Keratinocyte (primary cell): ENCODE results near the gene NEU2. TPM values are rescaled to one million over a fixed set of nuclear protein-coding genes. Genes with fewer than 3 reads are reported as not detected.

ENCODE experiments used
- DNase-seq: peaks from one replicate; pipeline ENCODE4 v3.0.0-alpha.2; 2011; ENCODE audit warnings: low read depth, missing footprints, low spot score
- FAIRE-seq: peaks from 2 replicates; lab custom pipeline; 2011; peaks lifted over from hg19 to GRCh38; lab: Jason Lieb, UNC
- H2AFZ ChIP-seq: 2 replicates; pipeline ENCODE4 v1.6.0; 2012; ENCODE audit warnings: low read length, control low read depth, inconsistent platforms; ENCODE audit not compliant: control insufficient read depth
- H3K27ac ChIP-seq: 2 replicates; pipeline ENCODE4 v1.5.1; 2011; ENCODE audit warnings: low read length; ENCODE audit not compliant: control insufficient read depth, insufficient read depth
- H3K27me3 ChIP-seq: 3 replicates; pipeline ENCODE4 v1.6.0; 2011; ENCODE audit warnings: low read length; ENCODE audit not compliant: control insufficient read depth, insufficient read depth; ENCODE audit errors: extremely low read depth
- H3K36me3 ChIP-seq, 2 experiments: 2 replicates in 1 of 2; 3 replicates in 1 of 2; pipeline ENCODE4 v1.5.1; 2011; ENCODE audit warnings: low read length in 2 of 2, mild to moderate bottlenecking in 1 of 2; ENCODE audit not compliant: control insufficient read depth in 2 of 2, insufficient read depth in 2 of 2; ENCODE audit errors: extremely low read depth in 1 of 2
- H3K4me1 ChIP-seq: 3 replicates; pipeline ENCODE4 v1.5.1; 2011; ENCODE audit warnings: low read length; ENCODE audit not compliant: control insufficient read depth, insufficient read depth; ENCODE audit errors: extremely low read depth
- H3K4me2 ChIP-seq: 3 replicates; pipeline ENCODE4 v1.6.0; 2011; ENCODE audit warnings: low read depth, low read length; ENCODE audit not compliant: control insufficient read depth, insufficient read depth; ENCODE audit errors: extremely low read depth
- H3K4me3 ChIP-seq, 3 experiments: fragments of 200-600 bp in 1 of 3; sonication (generic) in 1 of 3; 2 replicates in 2 of 3; 3 replicates in 1 of 3; pipeline ENCODE4 v1.5.1; 2011 to 2016; ENCODE audit warnings: low read length in 3 of 3, mild to moderate bottlenecking in 3 of 3, control low read depth in 2 of 3, inconsistent platforms in 1 of 3, low read depth in 1 of 3, mixed read lengths in 1 of 3, mixed run types in 1 of 3, moderate library complexity in 1 of 3; ENCODE audit not compliant: control insufficient read depth in 2 of 3, insufficient read depth in 2 of 3; ENCODE audit errors: extremely low read depth in 1 of 3
- H3K79me2 ChIP-seq: 2 replicates; pipeline ENCODE4 v1.6.0; 2012; ENCODE audit warnings: low read length; ENCODE audit not compliant: control insufficient read depth, insufficient read depth
- H3K9ac ChIP-seq: 3 replicates; pipeline ENCODE4 v1.6.0; 2011; ENCODE audit warnings: low read length; ENCODE audit not compliant: control insufficient read depth, insufficient read depth; ENCODE audit errors: extremely low read depth
- H3K9me1 ChIP-seq: 3 replicates; pipeline ENCODE4 v1.6.0; 2011; ENCODE audit warnings: low read length; ENCODE audit not compliant: control insufficient read depth, insufficient read depth; ENCODE audit errors: extremely low read depth
- H3K9me3 ChIP-seq: 2 replicates; pipeline ENCODE4 v1.5.1; 2012; ENCODE audit warnings: low read depth, low read length; ENCODE audit not compliant: control insufficient read depth
- H4K20me1 ChIP-seq: 3 replicates; pipeline ENCODE4 v1.6.0; 2011; ENCODE audit warnings: low read length; ENCODE audit not compliant: control insufficient read depth, insufficient read depth; ENCODE audit errors: extremely low read depth
- EZH2 ChIP-seq: IDR thresholded peaks from one replicate; pipeline ENCODE4 v1.6.1; 2012; ENCODE audit warnings: inconsistent platforms, mild to moderate bottlenecking, low read length, moderate library complexity
- dilution Hi-C: fragments of 300-500 bp; cut with MboI; formaldehyde crosslinking; loops from one replicate; pipeline ENCODE4 v1.7.0; 2020; ENCODE audit warnings: low sequenced_read_pairs; ENCODE audit not compliant: extremely low pct_ligation_motif_present
- polyA plus RNA-seq, 5 experiments: library from polyadenylated mRNA; depleted of rRNA in 3 of 5; stranded (reverse) in 3 of 5; stranded (forward) in 1 of 5; unstranded in 1 of 5; fragments of >200 nt; gene quantifications; 1 replicate in 1 of 5; 2 replicates in 3 of 5; 3 replicates in 1 of 5; pipeline versions ENCODE4 v1.2.1 to v1.2.3, GENCODE V29; 2011 to 2012; ENCODE audit warnings: missing spikeins in 2 of 5, low read depth in 1 of 5, low replicate concordance in 1 of 5
- TF ChIP-seq, protein P1 (sequence below), 3 experiments: IDR thresholded peaks in 1 of 3; conservative IDR thresholded peaks in 1 of 3; optimal IDR thresholded peaks in 1 of 3; 2 replicates in 2 of 3; 3 replicates in 1 of 3; pipeline versions ENCODE3 to v1.5.1; 2011; ENCODE audit warnings: low read length in 3 of 3, mild to moderate bottlenecking in 3 of 3, moderate library complexity in 2 of 3, control low read depth in 1 of 3, inconsistent platforms in 1 of 3; ENCODE audit not compliant: insufficient read depth in 2 of 3; ENCODE audit errors: extremely low read depth in 1 of 3

The NEU2 gene
- polyA plus RNA-seq, 1 donor (not counting 4 experiments of a cell fraction or from before 2014, with no cell fraction given) = not detected

DNA sequence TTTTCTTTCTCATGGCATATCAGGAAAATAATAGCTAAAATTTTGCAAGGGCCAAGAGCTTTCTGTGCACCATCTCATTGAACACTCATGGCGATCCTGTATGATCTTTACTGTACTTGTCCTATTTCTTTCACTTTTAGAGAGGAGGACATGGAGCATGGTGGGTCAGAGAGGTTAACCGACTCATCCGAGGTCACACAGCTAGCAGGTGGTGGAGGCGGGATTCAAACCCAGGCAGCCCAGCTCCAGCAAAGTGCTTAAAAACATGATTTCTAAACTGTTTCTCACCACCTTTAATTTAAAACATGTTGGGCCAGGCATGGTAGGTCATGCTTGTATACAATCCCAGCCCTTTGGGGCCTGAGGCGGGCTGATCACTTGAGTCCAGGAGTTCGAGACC is 25.8 kb upstream of the NEU2 start:
- Histone ChIP-seq H3K27me3 (peaks cover 18% of the 10 kb centered on the region), H3K9me3 (no peaks in the 10 kb centered on the region), H3K4me1 (no peaks in the 10 kb centered on the region), H3K9me1 (no peaks in the 10 kb centered on the region), H3K4me3 (no peak overlapping the region), H3K79me2 (no peaks in the 10 kb centered on the region), H3K9ac (no peak overlapping the region), H3K4me2 (no peak overlapping the region), H2AFZ (no peak overlapping the region), H3K36me3 (no peaks in the 10 kb centered on the region), H3K27ac (no peak overlapping the region), H4K20me1 (no peaks in the 10 kb centered on the region)
- TF ChIP-seq EZH2 = no peak
- TF ChIP-seq, protein P1, sequence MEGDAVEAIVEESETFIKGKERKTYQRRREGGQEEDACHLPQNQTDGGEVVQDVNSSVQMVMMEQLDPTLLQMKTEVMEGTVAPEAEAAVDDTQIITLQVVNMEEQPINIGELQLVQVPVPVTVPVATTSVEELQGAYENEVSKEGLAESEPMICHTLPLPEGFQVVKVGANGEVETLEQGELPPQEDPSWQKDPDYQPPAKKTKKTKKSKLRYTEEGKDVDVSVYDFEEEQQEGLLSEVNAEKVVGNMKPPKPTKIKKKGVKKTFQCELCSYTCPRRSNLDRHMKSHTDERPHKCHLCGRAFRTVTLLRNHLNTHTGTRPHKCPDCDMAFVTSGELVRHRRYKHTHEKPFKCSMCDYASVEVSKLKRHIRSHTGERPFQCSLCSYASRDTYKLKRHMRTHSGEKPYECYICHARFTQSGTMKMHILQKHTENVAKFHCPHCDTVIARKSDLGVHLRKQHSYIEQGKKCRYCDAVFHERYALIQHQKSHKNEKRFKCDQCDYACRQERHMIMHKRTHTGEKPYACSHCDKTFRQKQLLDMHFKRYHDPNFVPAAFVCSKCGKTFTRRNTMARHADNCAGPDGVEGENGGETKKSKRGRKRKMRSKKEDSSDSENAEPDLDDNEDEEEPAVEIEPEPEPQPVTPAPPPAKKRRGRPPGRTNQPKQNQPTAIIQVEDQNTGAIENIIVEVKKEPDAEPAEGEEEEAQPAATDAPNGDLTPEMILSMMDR (optimal IDR thresholded peaks at IDR 0.05 in 1 of 3, IDR thresholded peaks at IDR 0.05 in 1 of 3, conservative IDR thresholded peaks at IDR 0.05 in 1 of 3; ENCODE audit: extremely low read depth in 1 of 3, insufficient read depth in 2 of 3, low read length in 3 of 3) = no peak
- FAIRE-seq = no peak
- no peak for DNase-seq
- dilution Hi-C loops = no loop called here

DNA sequence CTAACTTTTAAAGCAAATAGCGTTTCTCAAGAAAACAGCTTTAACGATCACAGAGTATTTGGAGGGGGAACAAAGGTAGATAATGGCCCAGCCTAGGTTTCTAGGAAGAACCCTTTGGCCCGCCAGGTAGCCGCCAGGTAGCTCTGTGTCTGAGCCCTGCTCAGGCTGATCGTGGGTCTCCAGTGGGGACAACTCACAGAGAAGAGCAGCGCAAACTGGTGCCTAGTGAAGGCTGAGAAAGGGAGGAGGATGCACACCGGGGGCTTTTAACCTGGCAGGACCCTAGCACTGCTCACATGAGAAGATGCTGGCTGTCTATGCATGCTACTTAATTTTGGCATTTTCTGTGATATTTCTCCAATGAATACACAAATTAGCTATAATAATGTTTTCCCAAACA is 25.2 kb upstream of the NEU2 start:
- Histone ChIP-seq H3K4me2 (no peak overlapping the region), H3K9me1 (no peaks in the 10 kb centered on the region), H2AFZ (no peak overlapping the region), H3K27me3 (peaks cover 19% of the 10 kb centered on the region), H3K4me3 (no peak overlapping the region), H3K9ac (no peak overlapping the region), H4K20me1 (no peaks in the 10 kb centered on the region), H3K27ac (no peak overlapping the region), H3K36me3 (no peaks in the 10 kb centered on the region), H3K4me1 (no peaks in the 10 kb centered on the region), H3K9me3 (no peaks in the 10 kb centered on the region), H3K79me2 (no peaks in the 10 kb centered on the region)
- no peak for DNase-seq
- dilution Hi-C loops = no loop called here
- no peak for TF ChIP-seq EZH2
- TF ChIP-seq, protein P1 (optimal IDR thresholded peaks at IDR 0.05 in 1 of 3, IDR thresholded peaks at IDR 0.05 in 1 of 3, conservative IDR thresholded peaks at IDR 0.05 in 1 of 3; ENCODE audit: extremely low read depth in 1 of 3, insufficient read depth in 2 of 3, low read length in 3 of 3) = no peak
- FAIRE-seq = no peak
